PC-3 (cell line): Measurements from ENCODE around the gene OR2M3. TPM values are rescaled to one million over a fixed set of nuclear protein-coding genes. Genes with fewer than 3 reads are reported as not detected.
"Not testable (repeated sequence)": the region's sequence is repeated elsewhere in the genome, so short reads cannot be mapped to it uniquely, and the experiment has no call there.

Experiments used
- ATAC-seq: fragments of 200-7000 bp; cut with Tn5 transposase; 2 replicates; pipeline ENCODE4 v1.9.1; 2020; ENCODE audit warnings: mild to moderate bottlenecking, moderate library complexity
- BruUV-seq: library from RNA; stranded (reverse); fragments of 400-500 nt; replicated peaks from 2 replicates; lab custom pipeline; 2021; lab: Mats Ljungman, UMichigan
- CTCF ChIA-PET: fragments of 300-600 bp; sonication (Branson Sonifier 250); formaldehyde crosslinking; loops from one replicate; lab custom pipeline; 2022; ENCODE audit warnings: antibody characterized with exemption; lab: Charles Lee
- POLR2A ChIA-PET: fragments of 300-600 bp; sonication (Branson Sonifier 250); formaldehyde crosslinking; loops from one replicate; lab custom pipeline; 2022; ENCODE audit warnings: antibody characterized with exemption; ENCODE audit not compliant: unreplicated experiment; lab: Charles Lee
- DNase-seq: peaks from one replicate; pipeline ENCODE4 v3.0.0-alpha.2; 2015
- H2AFZ ChIP-seq: fragments of 300-600 bp; sonication (generic); 2 replicates; pipeline ENCODE4 v1.6.0; 2016; ENCODE audit warnings: antibody characterized with exemption, low read length
- H3F3A ChIP-seq: fragments of 300-600 bp; sonication (generic); one replicate; pipeline ENCODE4 v1.6.0; 2017; ENCODE audit warnings: antibody characterized with exemption, low read length, control low read depth, mild to moderate bottlenecking; ENCODE audit not compliant: unreplicated experiment
- H3K27ac ChIP-seq: fragments of 300-600 bp; sonication (generic); 2 replicates; pipeline ENCODE4 v1.5.1; 2016; ENCODE audit warnings: mild to moderate bottlenecking, low read length
- H3K27me3 ChIP-seq: fragments of 300-600 bp; sonication (generic); 2 replicates; pipeline ENCODE4 v1.6.1; 2016; ENCODE audit warnings: low read length, mixed read lengths
- H3K36me3 ChIP-seq: fragments of 300-600 bp; sonication (generic); 2 replicates; pipeline ENCODE4 v1.6.1; 2016; ENCODE audit warnings: low read depth, mixed run types, low read length, mixed read lengths
- H3K4me1 ChIP-seq: fragments of 300-600 bp; sonication (generic); 2 replicates; pipeline ENCODE4 v1.5.1; 2016; ENCODE audit warnings: low read length; ENCODE audit not compliant: insufficient read depth
- H3K4me2 ChIP-seq: fragments of 300-600 bp; sonication (generic); 2 replicates; pipeline ENCODE4 v1.6.0; 2016; ENCODE audit warnings: low read length
- H3K4me3 ChIP-seq: fragments of 300-600 bp; sonication (generic); 2 replicates; pipeline ENCODE4 v1.5.1; 2016; ENCODE audit warnings: mild to moderate bottlenecking, low read length, mixed read lengths
- H3K79me2 ChIP-seq: fragments of 300-600 bp; sonication (generic); 2 replicates; pipeline ENCODE4 v1.6.1; 2017; ENCODE audit warnings: low read length, mixed read lengths
- H3K9ac ChIP-seq: fragments of 300-600 bp; sonication (generic); 2 replicates; pipeline ENCODE4 v1.6.0; 2016; ENCODE audit warnings: mild to moderate bottlenecking, low read length
- H3K9me2 ChIP-seq: fragments of 300-600 bp; sonication (generic); replicated peaks from 2 replicates; pipeline ENCODE4 v1.6.1; 2016; ENCODE audit warnings: mixed run types, low read length, mixed read lengths
- H3K9me3 ChIP-seq: fragments of 300-600 bp; sonication (generic); 2 replicates; pipeline ENCODE4 v1.6.1; 2016; ENCODE audit warnings: low read length, mixed read lengths
- H4K20me1 ChIP-seq: fragments of 300-600 bp; sonication (generic); 2 replicates; pipeline ENCODE4 v1.6.1; 2016; ENCODE audit warnings: low read length, mixed read lengths
- CTCF ChIP-seq: fragments of 300-600 bp; sonication (generic); conservative IDR thresholded peaks from 2 replicates; pipeline ENCODE4 v1.5.1; 2017; ENCODE audit warnings: antibody characterized with exemption, low read depth, mild to moderate bottlenecking, low read length
- EZH2phosphoT487 ChIP-seq: fragments of 300-600 bp; sonication (generic); IDR thresholded peaks from 2 replicates; pipeline ENCODE4 v1.6.1; 2018; ENCODE audit warnings: mild to moderate bottlenecking, antibody characterized with exemption, low read length, borderline replicate concordance
- intact Hi-C: fragments of 100-400 bp; cut with micrococcal nuclease; formaldehyde crosslinking; loops from 2 replicates; pipeline ENCODE4 v1.9.0; 2023
- total RNA-seq: library from RNA; depleted of rRNA; stranded (reverse); fragments of >200 nt; gene quantifications from 2 replicates; pipeline ENCODE4 v1.2.3, GENCODE V29; 2014; rRNA removed

The OR2M3 gene
- total RNA-seq, 1 experiment from 2014 or later = not detected

GRCh38 chr1:248243204-248243603 lies 46.1 kb downstream of the OR2M3 start:
- Histone ChIP-seq H2AFZ (peak overlapping the region; percentile 60), H3K27ac (no peak overlapping the region)
- intact Hi-C loops = loop anchor here (1.0 to 10.0 kb wide), 6 partner anchors 141 to 558 kb away; no protein-coding TSS in a partner anchor

GRCh38 chr1:248259309-248259708 lies 62.2 kb downstream of the OR2M3 start:
- ATAC-seq, BruUV-seq, H3K9me3 ChIP-seq, H2AFZ ChIP-seq, H3K27ac ChIP-seq, H3K4me3 ChIP-seq, POLR2A ChIA-PET, H4K20me1 ChIP-seq, H3K79me2 ChIP-seq, H3K27me3 ChIP-seq, H3F3A ChIP-seq, H3K9ac ChIP-seq, DNase-seq, H3K4me1 ChIP-seq, H3K36me3 ChIP-seq, H3K9me2 ChIP-seq, CTCF ChIA-PET, H3K4me2 ChIP-seq, intact Hi-C loops: not testable (repeated sequence)

More at GRCh38 chr1:248243204-248243603, 46.1 kb downstream of the OR2M3 start:
- Histone ChIP-seq H3K36me3 (no peaks in the 10 kb centered on the region), H3F3A (no peaks in the 10 kb centered on the region), H3K4me2 (peak overlapping the region; percentile 68), H3K9me2 (no peaks in the 10 kb centered on the region), H3K4me1 (no peaks in the 10 kb centered on the region), H3K79me2 (no peaks in the 10 kb centered on the region), H3K4me3 (peak overlapping the region; percentile 37; the same call in 1 of the 2 replicates), H3K9ac (no peak overlapping the region), H3K27me3 (peaks cover 5% of the 10 kb centered on the region; the same call in 1 of the 2 replicates), H4K20me1 (no peaks in the 10 kb centered on the region), H3K9me3 (no peaks in the 10 kb centered on the region)
- ChIA-PET POLR2A (no interaction called here), CTCF (interaction anchor here (0.6 to 0.7 kb wide), 2 partner anchors 196 to 306 kb away, joined by 3 to 4 read pairs; no protein-coding TSS in a partner anchor)
- BruUV-seq = no TSS peak
- ATAC-seq (peak; percentile 85), DNase-seq (peak; percentile 86)
- TF ChIP-seq CTCF (peak; percentile 94), EZH2phosphoT487 (no peak)

Other genes with a start within 250 kb of the OR2M3 start
- gene OR2L8, start 248.4 kb upstream of the OR2M3 start, total RNA-seq = not detected in 2 replicates
- gene OR2AK2, start 232.0 kb upstream of the OR2M3 start, total RNA-seq = 0.11 TPM in 1 of 2 replicates, not detected in the other
- gene OR2L5, start 183.6 kb upstream of the OR2M3 start, total RNA-seq = 0.07 and 0.35 TPM in 2 replicates
- 0.06 TPM in 1 of 2 replicates, not detected in the other for gene OR2L2, start 167.2 kb upstream of the OR2M3 start, total RNA-seq
- 0.15 TPM in 1 of 2 replicates, not detected in the other for gene OR2L3, start 150.4 kb upstream of the OR2M3 start, total RNA-seq
- not detected in 2 replicates for gene OR2L13, start 102.1 kb upstream of the OR2M3 start, total RNA-seq
- gene OR2M5, start 52.1 kb upstream of the OR2M3 start, total RNA-seq = not detected in 2 replicates
- not detected in 2 replicates for gene OR2M2, start 22.4 kb upstream of the OR2M3 start, total RNA-seq
- not detected in 2 replicates for gene OR2M4, start 34.2 kb downstream of the OR2M3 start, total RNA-seq
- gene OR2T33, start 80.7 kb downstream of the OR2M3 start, total RNA-seq = 0.18 TPM in 1 of 2 replicates, not detected in the other
- not detected in 2 replicates for gene OR2T12, start 106.2 kb downstream of the OR2M3 start, total RNA-seq
- not detected in 2 replicates for gene OR2M7, start 127.3 kb downstream of the OR2M3 start, total RNA-seq
- not detected in 2 replicates for gene OR14C36, start 151.5 kb downstream of the OR2M3 start, total RNA-seq
- not detected in 2 replicates for gene OR2T4, start 164.4 kb downstream of the OR2M3 start, total RNA-seq
- gene OR2T6, start 178.5 kb downstream of the OR2M3 start, total RNA-seq = not detected in 2 replicates
- gene OR2T1, start 205.8 kb downstream of the OR2M3 start, total RNA-seq = not detected in 2 replicates
- not detected in 2 replicates for gene OR2T2, start 248.4 kb downstream of the OR2M3 start, total RNA-seq